Measurements from ENCODE around the gene REC8. TPM values are rescaled to one million over a fixed set of nuclear protein-coding genes. Genes with fewer than 3 reads are reported as not detected.

REC8 gene
- total RNA-seq, 5 donors from 2014 or later (not counting 1 experiment from before 2014, with no cell fraction given): 32.4 to 82.5 (median 41.5) TPM

GRCh38 chr14:24137529-24138395, 34.1 kb upstream of the REC8 start:
- Mint-ChIP-seq H3K27ac (peak overlapping the region; percentile 90 to 94), H3K4me3 (peak overlapping the region; percentile 83 to 97 (median 88)), H3K27me3 (no peaks in the 10 kb centered on the region), H3K4me1 (peaks cover 60 to 67% (median 65%) of the 10 kb centered on the region in 3 donors), H3K9me3 (no peaks in the 10 kb centered on the region), H3K36me3 (peaks cover 17% of the 10 kb centered on the region)
- Histone ChIP-seq H3K9me3 (no peaks in the 10 kb centered on the region), H3K4me1 (ENCODE audit: control insufficient read depth in 1 of 2, extremely low read depth in 1 of 2, insufficient read depth in 2 of 2, low read length in 2 of 2) (peaks cover 21 to 62% of the 10 kb centered on the region in 2 experiments), H3K27me3 (replicated peaks in 1 of 2; ENCODE audit: control insufficient read depth in 2 of 2, extremely low read depth in 1 of 2, insufficient read depth in 2 of 2, low read length in 1 of 2) (no peaks in the 10 kb centered on the region), H3K27ac (ENCODE audit: low read length) (no peak overlapping the region), H3K36me3 (ENCODE audit: control insufficient read depth in 2 of 2, extremely low read depth in 1 of 2, insufficient read depth in 1 of 2, low read length in 1 of 2) (peaks cover 13 to 26% of the 10 kb centered on the region in 2 donors), H3K4me3 (ENCODE audit: control insufficient read depth in 1 of 2, extremely low read depth in 1 of 2, low read length in 1 of 2) (no peak overlapping the region)
- DNase-seq: no peak
- ATAC-seq (replicated peaks in 1 of 4): no peak
- ChIA-PET POLR2A (interaction anchor here (0.6 to 1.6 kb wide), 3 partner anchors 9 to 76 kb away, joined by 3 to 4 read pairs (median 4); partner anchors contain the start of gene RNF31 (in 1 of the 2)), CTCF (interaction anchor here (0.7 to 3.1 kb wide), 5 partner anchors 9 to 23 kb away, joined by 3 to 15 read pairs (median 6); partner anchors contain the start of genes PSME2 (in 2 of the 2), RNF31 (in 2 of the 2), DCAF11 (in 1 of the 2) and IRF9 (in 1 of the 2))
- WGBS (ENCODE audit: insufficient coverage): 85% methylated on average over 3 of the region's 8 CpGs

- Histone ChIP-seq H3K9me3 (no peaks in the 10 kb centered on the region), H3K27ac (ENCODE audit: low read length) (no peak overlapping the region), H3K36me3 (ENCODE audit: control insufficient read depth in 2 of 2, extremely low read depth in 1 of 2, insufficient read depth in 1 of 2, low read length in 1 of 2) (peaks cover 16 to 35% of the 10 kb centered on the region in 2 donors), H3K4me3 (ENCODE audit: control insufficient read depth in 1 of 2, extremely low read depth in 1 of 2, low read length in 1 of 2) (no peak overlapping the region), H3K27me3 (replicated peaks in 1 of 2; ENCODE audit: control insufficient read depth in 2 of 2, extremely low read depth in 1 of 2, insufficient read depth in 2 of 2, low read length in 1 of 2) (no peaks in the 10 kb centered on the region), H3K4me1 (ENCODE audit: control insufficient read depth in 1 of 2, extremely low read depth in 1 of 2, insufficient read depth in 2 of 2, low read length in 2 of 2) (peaks cover 17 to 57% of the 10 kb centered on the region in 2 experiments)
- H3K4me3 Mint-ChIP-seq: peak overlapping the region; percentile 62 to 97 (median 70)
- no peak for ATAC-seq (replicated peaks in 1 of 4)
- peak overlapping the region; percentile 79 to 94 for H3K27ac Mint-ChIP-seq
- DNase-seq: no peak
- H3K4me1 Mint-ChIP-seq: peaks cover 64 to 70% (median 68%) of the 10 kb centered on the region in 3 donors
- WGBS (ENCODE audit: insufficient coverage): 94% methylated on average over 13 of the region's 13 CpGs
- H3K9me3 Mint-ChIP-seq: no peaks in the 10 kb centered on the region
- H3K27me3 Mint-ChIP-seq: no peaks in the 10 kb centered on the region
- CTCF ChIA-PET: interaction anchor here in 1 of 2 donors (1.0 to 3.1 kb wide), 2 partner anchors 9 to 24 kb away, joined by 3 to 15 read pairs; partner anchors contain the start of genes DCAF11, NRL, PSME2 and RNF31
- POLR2A ChIA-PET: interaction anchor here in 1 of 2 donors (0.6 kb wide), 1 partner anchor 8 kb away, joined by 3 read pairs; the partner anchor contains the start of gene RNF31
- peaks cover 24% of the 10 kb centered on the region for H3K36me3 Mint-ChIP-seq
Measured at GRCh38 chr14:24138396-24139271, 33.2 kb upstream of the REC8 start.

- Mint-ChIP-seq H3K9me3 (no peaks in the 10 kb centered on the region), H3K27me3 (no peaks in the 10 kb centered on the region), H3K4me3 (peak overlapping the region; percentile 62 to 97 (median 70)), H3K36me3 (peaks cover 30% of the 10 kb centered on the region), H3K4me1 (peaks cover 68 to 74% (median 72%) of the 10 kb centered on the region in 3 donors), H3K27ac (peak overlapping the region; percentile 57 to 70)
- POLR2A ChIA-PET: interaction anchor here in 1 of 2 donors (0.5 kb wide), 1 partner anchor 50 kb away, joined by 3 read pairs; no protein-coding TSS in a partner anchor
- Histone ChIP-seq H3K27ac (ENCODE audit: low read length) (no peak overlapping the region), H3K36me3 (ENCODE audit: control insufficient read depth in 2 of 2, extremely low read depth in 1 of 2, insufficient read depth in 1 of 2, low read length in 1 of 2) (peaks cover 19 to 43% of the 10 kb centered on the region in 2 donors), H3K4me1 (ENCODE audit: control insufficient read depth in 1 of 2, extremely low read depth in 1 of 2, insufficient read depth in 2 of 2, low read length in 2 of 2) (peaks cover 17 to 63% of the 10 kb centered on the region in 2 experiments), H3K4me3 (ENCODE audit: control insufficient read depth in 1 of 2, extremely low read depth in 1 of 2, low read length in 1 of 2) (no peak overlapping the region), H3K27me3 (replicated peaks in 1 of 2; ENCODE audit: control insufficient read depth in 2 of 2, extremely low read depth in 1 of 2, insufficient read depth in 2 of 2, low read length in 1 of 2) (no peaks in the 10 kb centered on the region), H3K9me3 (no peaks in the 10 kb centered on the region)
- WGBS (ENCODE audit: insufficient coverage): 57% methylated on average over 1 of the region's 9 CpGs
- ATAC-seq (replicated peaks in 1 of 4) (no peak), DNase-seq (peak in 1 of 35 experiments; percentile 30)
- CTCF ChIA-PET: no interaction called here
Measured at GRCh38 chr14:24139272-24139934, 32.5 kb upstream of the REC8 start.

- H3K36me3 Mint-ChIP-seq: peaks cover 33% of the 10 kb centered on the region
- H3K4me3 Mint-ChIP-seq: peak within 1 kb of the TSS; percentile 85 to 97 (median 88)
- H3K27me3 Mint-ChIP-seq: no peaks in the 10 kb centered on the region
- Histone ChIP-seq H3K27ac (ENCODE audit: low read length) (peak within 1 kb of the TSS; percentile 63), H3K4me1 (ENCODE audit: control insufficient read depth in 1 of 2, extremely low read depth in 1 of 2, insufficient read depth in 2 of 2, low read length in 2 of 2) (peaks cover 22 to 72% of the 10 kb centered on the region in 2 experiments), H3K36me3 (ENCODE audit: control insufficient read depth in 2 of 2, extremely low read depth in 1 of 2, insufficient read depth in 1 of 2, low read length in 1 of 2) (peaks cover 19 to 51% of the 10 kb centered on the region in 2 donors), H3K4me3 (ENCODE audit: control insufficient read depth in 1 of 2, extremely low read depth in 1 of 2, low read length in 1 of 2) (peak within 1 kb of the TSS; percentile 69 to 90), H3K27me3 (replicated peaks in 1 of 2; ENCODE audit: control insufficient read depth in 2 of 2, extremely low read depth in 1 of 2, insufficient read depth in 2 of 2, low read length in 1 of 2) (no peaks in the 10 kb centered on the region), H3K9me3 (no peaks in the 10 kb centered on the region)
- peaks cover 80 to 84% (median 82%) of the 10 kb centered on the region in 3 donors for H3K4me1 Mint-ChIP-seq
- peak within 1 kb of the TSS; percentile 90 to 92 for H3K27ac Mint-ChIP-seq
- no peaks in the 10 kb centered on the region for H3K9me3 Mint-ChIP-seq
- ChIA-PET POLR2A (interaction anchor here (0.5 to 1.0 kb wide), 8 partner anchors 20 to 1046 kb away, joined by 3 to 15 read pairs (median 4); partner anchors contain the start of genes ACIN1 (in 1 of the 2), C14orf119 (in 1 of the 2), DCAF11 (in 1 of the 2) and IRF9 (in 1 of the 2)), CTCF (interaction anchor here (0.6 to 2.2 kb wide), 5 partner anchors 20 to 167 kb away, joined by 3 to 13 read pairs (median 7); partner anchors contain the start of genes CIDEB (in 1 of the 2), DCAF11 (in 1 of the 2), IRF9 (in 1 of the 2) and NRL (in 1 of the 2))
- ATAC-seq (replicated peaks in 1 of 4): peak; percentile 90 to 93 (median 90)
- peak; percentile 98 to 100 (median 99) for DNase-seq
- WGBS (ENCODE audit: insufficient coverage): under 1% methylated on average over 61 of the region's 65 CpGs
Measured at GRCh38 chr14:24141097-24141880, 30.6 kb upstream of the REC8 start, which contains the start of gene EMC9. TSS of gene EMC9 (minus strand) at chr14:24141591. CDS start at chr14:24141304, 287 bp downstream.

GRCh38 chr14:24143511-24143910, 28.4 kb upstream of the REC8 start:
- WGBS (ENCODE audit: insufficient coverage): no CpG with 5 or more reads among the region's 2 CpGs
- peaks cover 15 to 36% of the 10 kb centered on the region in 2 donors for H3K36me3 ChIP-seq (ENCODE audit: control insufficient read depth in 2 of 2, extremely low read depth in 1 of 2, insufficient read depth in 1 of 2, low read length in 1 of 2)
- no peaks in the 10 kb centered on the region for H3K9me3 ChIP-seq
- Mint-ChIP-seq H3K9me3 (no peaks in the 10 kb centered on the region), H3K27me3 (no peaks in the 10 kb centered on the region), H3K4me1 (peaks cover 69 to 77% (median 73%) of the 10 kb centered on the region in 3 donors), H3K27ac (peak overlapping the region; percentile 39 to 46), H3K4me3 (peak overlapping the region in 2 of 3 donors; percentile 24 to 85), H3K36me3 (peaks cover 27% of the 10 kb centered on the region)
- CTCF ChIA-PET: interaction anchor here in 1 of 2 donors (1.4 kb wide), 1 partner anchor 29 kb away, joined by 3 read pairs; the partner anchor contains the start of genes DCAF11 and NRL
- POLR2A ChIA-PET: no interaction called here
- ATAC-seq (replicated peaks in 1 of 4) (no peak), DNase-seq (no peak)
- no peak overlapping the region for H3K4me3 ChIP-seq (ENCODE audit: control insufficient read depth in 1 of 2, extremely low read depth in 1 of 2, low read length in 1 of 2)
- no peaks in the 10 kb centered on the region for H3K27me3 ChIP-seq (replicated peaks in 1 of 2; ENCODE audit: control insufficient read depth in 2 of 2, extremely low read depth in 1 of 2, insufficient read depth in 2 of 2, low read length in 1 of 2)
- no peak overlapping the region for H3K27ac ChIP-seq (ENCODE audit: low read length)
- peaks cover 23 to 59% of the 10 kb centered on the region in 2 experiments for H3K4me1 ChIP-seq (ENCODE audit: control insufficient read depth in 1 of 2, extremely low read depth in 1 of 2, insufficient read depth in 2 of 2, low read length in 2 of 2)
